Measurements from ENCODE around the gene NOXA1.

- TF ChIP-seq CTCF (IDR thresholded peaks at IDR 0.05; ENCODE audit: low read depth, low read length) (no peak), POLR2A (IDR thresholded peaks at IDR 0.05; ENCODE audit: extremely low read depth, insufficient read length) (no peak), MAX (IDR thresholded peaks at IDR 0.05; ENCODE audit: low read depth, low read length) (no peak)
Measured at GRCh38 chr9:137380171-137380570, 43.0 kb upstream of the NOXA1 start.
